C4-2B (cell line): Measurements from ENCODE around the gene KREMEN1.

ENCODE experiments used
- CTCF ChIP-seq: fragments of 450-650 bp; conservative IDR thresholded peaks from 2 replicates; pipeline ENCODE4 v1.5.1; 2017; ENCODE audit warnings: mild to moderate bottlenecking
- ZFX ChIP-seq: fragments of 450-650 bp; IDR thresholded peaks from 2 replicates; pipeline ENCODE4 v1.6.1; 2017

DNA sequence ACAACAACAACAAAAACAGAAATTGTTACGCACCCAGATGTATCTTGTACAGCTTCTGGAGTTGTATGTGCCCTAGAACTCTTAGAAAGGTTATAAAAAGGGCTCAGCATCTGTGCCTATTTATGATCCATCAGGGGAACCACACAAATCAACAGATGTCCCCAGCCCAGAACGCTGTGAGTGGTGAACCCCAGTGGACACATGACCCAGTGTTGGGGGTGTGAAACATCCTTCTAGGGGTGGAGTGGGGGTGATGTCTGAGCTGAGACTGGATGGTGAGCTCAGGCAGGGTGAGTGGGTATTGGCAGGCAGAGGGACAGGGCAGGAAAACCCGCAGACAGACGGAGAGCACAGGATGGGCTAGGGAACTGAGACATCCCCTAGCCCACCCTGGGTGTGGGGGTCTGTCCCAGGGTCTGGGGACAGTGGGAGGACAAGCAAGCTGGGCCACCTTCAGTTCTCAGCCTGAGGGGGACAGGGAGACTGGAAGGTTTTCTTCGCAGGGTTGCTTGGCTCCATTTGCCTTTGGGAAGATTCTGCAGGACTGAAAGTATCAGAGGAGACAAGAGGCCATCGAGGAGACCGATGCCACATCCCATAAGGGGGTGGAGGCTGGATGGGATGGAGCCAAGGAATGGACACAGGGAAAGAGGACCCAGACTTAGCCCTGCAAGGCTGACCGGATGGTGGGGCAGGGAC is 127.0 kb downstream of the KREMEN1 start:
- no peak for TF ChIP-seq CTCF
- no peak for TF ChIP-seq ZFX
